Measurements from ENCODE around the gene MAP1LC3A.

The MAP1LC3A gene

GRCh38 chr20:34560614-34561013, 2.1 kb downstream of the MAP1LC3A start:
- TF ChIP-seq MYC (IDR thresholded peaks at IDR 0.05; ENCODE audit: low read depth, low read length): no peak
- no peak for TF ChIP-seq CTCF (IDR thresholded peaks at IDR 0.05; ENCODE audit: low read depth, low read length)
- no peak for TF ChIP-seq POLR2A (IDR thresholded peaks at IDR 0.05; ENCODE audit: extremely low read depth, insufficient read length)
- TF ChIP-seq MAX (IDR thresholded peaks at IDR 0.05; ENCODE audit: low read depth, low read length): no peak
- no peak for DNase-seq (ENCODE audit: low read depth)
- H3K4me3 ChIP-seq (ENCODE audit: low read depth, low read length): no peak overlapping the region

- TF ChIP-seq MYC (IDR thresholded peaks at IDR 0.05; ENCODE audit: low read depth, low read length): no peak
- no peak overlapping the region for H3K4me3 ChIP-seq (ENCODE audit: low read depth, low read length)
- no peak for DNase-seq (ENCODE audit: low read depth)
These were observed 3.1 kb downstream of the MAP1LC3A start for GRCh38 chr20:34561661-34562060.

- DNase-seq (ENCODE audit: low read depth): peak; percentile 49
- H3K4me3 ChIP-seq (ENCODE audit: low read depth, low read length): no peak overlapping the region
- TF ChIP-seq MAX (IDR thresholded peaks at IDR 0.05; ENCODE audit: low read depth, low read length) (no peak), CTCF (IDR thresholded peaks at IDR 0.05; ENCODE audit: low read depth, low read length) (peak; percentile 48)
These were observed 4.1 kb downstream of the MAP1LC3A start for GRCh38 chr20:34562641-34563040.

GRCh38 chr20:34564833-34565232, 6.3 kb downstream of the MAP1LC3A start:
- H3K4me3 ChIP-seq (ENCODE audit: low read depth, low read length): no peak overlapping the region
- TF ChIP-seq POLR2A (IDR thresholded peaks at IDR 0.05; ENCODE audit: extremely low read depth, insufficient read length) (no peak), CTCF (IDR thresholded peaks at IDR 0.05; ENCODE audit: low read depth, low read length) (no peak), MAX (IDR thresholded peaks at IDR 0.05; ENCODE audit: low read depth, low read length) (no peak), MYC (IDR thresholded peaks at IDR 0.05; ENCODE audit: low read depth, low read length) (no peak)
- DNase-seq (ENCODE audit: low read depth): no peak

- H3K4me3 ChIP-seq (ENCODE audit: low read depth, low read length): no peak overlapping the region
- TF ChIP-seq POLR2A (IDR thresholded peaks at IDR 0.05; ENCODE audit: extremely low read depth, insufficient read length): no peak
- no peak for TF ChIP-seq MAX (IDR thresholded peaks at IDR 0.05; ENCODE audit: low read depth, low read length)
- no peak for TF ChIP-seq MYC (IDR thresholded peaks at IDR 0.05; ENCODE audit: low read depth, low read length)
- no peak for TF ChIP-seq CTCF (IDR thresholded peaks at IDR 0.05; ENCODE audit: low read depth, low read length)
- no peak for DNase-seq (ENCODE audit: low read depth)
These were observed 8.7 kb downstream of the MAP1LC3A start for GRCh38 chr20:34566978-34567891.

GRCh38 chr20:34567892-34568865, 9.7 kb downstream of the MAP1LC3A start:
- H3K4me3 ChIP-seq (ENCODE audit: low read depth, low read length): no peak overlapping the region
- TF ChIP-seq MYC (IDR thresholded peaks at IDR 0.05; ENCODE audit: low read depth, low read length) (no peak), MAX (IDR thresholded peaks at IDR 0.05; ENCODE audit: low read depth, low read length) (no peak), POLR2A (IDR thresholded peaks at IDR 0.05; ENCODE audit: extremely low read depth, insufficient read length) (no peak), CTCF (IDR thresholded peaks at IDR 0.05; ENCODE audit: low read depth, low read length) (no peak)
- no peak for DNase-seq (ENCODE audit: low read depth)
